ENCODE measurements around the gene CPN1.

GRCh38 chr10:100071529-100071928, 10.1 kb downstream of the CPN1 start:
- no peak for TF ChIP-seq CTCF (IDR thresholded peaks at IDR 0.05)
- TF ChIP-seq POLR2A (IDR thresholded peaks at IDR 0.05): no peak

Measured in thyroid gland (tissue), 4 donors.